ENCODE results near the gene AP2M1.

AP2M1 gene

GRCh38 chr3:184177767-184178306 lies 3.2 kb downstream of the AP2M1 start:
- no peak for DNase-seq (ENCODE audit: low read depth in 2 of 2, low spot score in 1 of 2)

- DNase-seq (ENCODE audit: low read depth in 2 of 2, low spot score in 1 of 2): no peak
Measured at GRCh38 chr3:184178521-184179138, 4.0 kb downstream of the AP2M1 start.

- no peak for DNase-seq (ENCODE audit: low read depth in 2 of 2, low spot score in 1 of 2)
Measured at GRCh38 chr3:184180165-184180564, 5.5 kb downstream of the AP2M1 start.

GRCh38 chr3:184181596-184181995 lies 6.9 kb downstream of the AP2M1 start:
- no peak for DNase-seq (ENCODE audit: low read depth in 2 of 2, low spot score in 1 of 2)

DNA sequence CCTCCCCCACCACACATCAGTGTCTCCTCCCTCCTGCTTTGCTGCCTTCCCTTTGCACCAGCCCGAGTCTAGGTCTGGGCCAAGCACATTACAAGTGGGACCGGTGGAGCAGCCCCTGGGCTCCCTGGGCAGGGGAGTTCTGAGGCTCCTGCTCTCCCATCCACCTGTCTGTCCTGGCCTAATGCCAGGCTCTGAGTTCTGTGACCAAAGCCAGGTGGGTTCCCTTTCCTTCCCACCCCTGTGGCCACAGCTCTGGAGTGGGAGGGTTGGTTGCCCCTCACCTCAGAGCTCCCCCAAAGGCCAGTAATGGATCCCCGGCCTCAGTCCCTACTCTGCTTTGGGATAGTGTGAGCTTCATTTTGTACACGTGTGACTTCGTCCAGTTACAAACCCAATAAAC lies 9.0 kb downstream of the AP2M1 start:
- no peak for DNase-seq (ENCODE audit: low read depth in 2 of 2, low spot score in 1 of 2)

DNA sequence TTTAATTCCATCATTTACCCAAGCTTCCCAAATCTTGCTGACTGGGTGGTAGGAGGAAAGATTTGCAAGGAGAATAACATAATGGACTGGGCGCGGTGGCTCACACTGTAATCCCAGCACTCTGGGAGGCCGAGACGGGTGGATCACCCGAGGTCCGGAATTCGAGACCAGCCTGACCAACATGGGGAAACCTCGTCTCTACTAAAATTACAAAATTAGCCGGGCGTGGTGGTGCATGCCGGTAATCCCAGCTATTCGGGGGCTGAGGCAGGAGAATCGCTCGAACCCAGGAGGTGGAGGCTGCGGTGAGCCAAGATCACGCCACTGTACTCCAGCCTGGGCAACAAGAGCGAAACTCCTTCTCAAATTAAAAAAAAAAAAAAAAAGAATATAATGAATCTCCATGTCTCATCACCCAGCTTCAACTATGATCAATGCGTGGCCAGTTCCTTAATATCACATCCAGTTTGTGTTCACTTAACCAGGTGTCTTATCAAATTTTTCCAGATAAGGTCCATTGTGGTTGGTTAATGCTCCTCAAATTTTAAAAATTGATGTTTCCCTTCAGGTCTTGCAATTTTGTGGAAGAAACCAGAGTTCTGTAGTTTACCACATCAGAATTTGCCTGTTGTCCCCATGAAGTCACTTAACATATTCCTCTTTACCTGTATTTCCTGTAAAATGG lies 10.0 kb downstream of the AP2M1 start:
- DNase-seq (ENCODE audit: low read depth in 2 of 2, low spot score in 1 of 2): no peak

- DNase-seq (ENCODE audit: low read depth in 2 of 2, low spot score in 1 of 2): peak; percentile 98 to 99
Measured at GRCh38 chr3:184185461-184186183, 11.0 kb downstream of the AP2M1 start.

- DNase-seq (ENCODE audit: low read depth in 2 of 2, low spot score in 1 of 2): no peak
Measured at GRCh38 chr3:184186184-184186901, 11.7 kb downstream of the AP2M1 start, which contains the start of gene ABCF3. TSS of gene ABCF3 (plus strand) at chr3:184186199. CDS start at chr3:184186208, 9 bp downstream.

DNA sequence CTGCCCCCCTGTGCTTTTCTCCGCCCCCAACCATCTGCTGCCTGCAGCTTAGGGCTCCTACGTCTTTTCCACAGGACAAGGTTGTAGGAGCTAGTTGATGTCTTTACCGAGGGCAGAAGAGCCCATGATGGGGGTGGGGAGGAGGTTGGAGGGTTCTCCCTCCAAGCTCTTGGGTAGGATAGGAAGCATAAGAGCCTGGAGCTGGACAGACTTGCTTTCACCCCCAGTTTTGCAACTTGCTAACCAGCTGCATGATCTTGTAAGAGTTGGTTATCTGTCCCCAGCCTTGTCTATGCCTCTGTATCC lies 12.2 kb downstream of the AP2M1 start:
- no peak for DNase-seq (ENCODE audit: low read depth in 2 of 2, low spot score in 1 of 2)

- no peak for DNase-seq (ENCODE audit: low read depth in 2 of 2, low spot score in 1 of 2)
Measured at GRCh38 chr3:184188080-184188479, 13.4 kb downstream of the AP2M1 start.

GRCh38 chr3:184189421-184189820 lies 14.8 kb downstream of the AP2M1 start:
- DNase-seq (ENCODE audit: low read depth in 2 of 2, low spot score in 1 of 2): no peak

DNA sequence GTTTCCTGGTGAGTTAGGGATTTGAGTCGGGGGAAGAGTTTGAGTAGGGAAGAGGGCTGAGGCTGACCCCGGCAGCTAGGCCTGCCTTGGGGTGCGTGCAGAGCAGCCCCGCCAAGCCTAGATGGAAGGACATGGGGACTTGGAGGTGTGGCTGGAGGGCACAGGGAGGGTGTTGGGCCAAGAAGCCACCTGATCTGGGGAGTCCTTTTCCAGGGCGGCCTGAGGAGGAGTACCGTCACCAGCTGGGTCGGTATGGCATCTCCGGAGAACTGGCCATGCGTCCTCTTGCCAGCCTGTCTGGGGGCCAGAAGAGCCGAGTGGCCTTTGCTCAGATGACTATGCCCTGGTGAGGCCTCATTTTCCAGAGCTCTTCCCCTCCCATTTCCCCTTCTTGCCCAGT lies 18.2 kb downstream of the AP2M1 start:
- no peak for DNase-seq (ENCODE audit: low read depth in 2 of 2, low spot score in 1 of 2)

DNA sequence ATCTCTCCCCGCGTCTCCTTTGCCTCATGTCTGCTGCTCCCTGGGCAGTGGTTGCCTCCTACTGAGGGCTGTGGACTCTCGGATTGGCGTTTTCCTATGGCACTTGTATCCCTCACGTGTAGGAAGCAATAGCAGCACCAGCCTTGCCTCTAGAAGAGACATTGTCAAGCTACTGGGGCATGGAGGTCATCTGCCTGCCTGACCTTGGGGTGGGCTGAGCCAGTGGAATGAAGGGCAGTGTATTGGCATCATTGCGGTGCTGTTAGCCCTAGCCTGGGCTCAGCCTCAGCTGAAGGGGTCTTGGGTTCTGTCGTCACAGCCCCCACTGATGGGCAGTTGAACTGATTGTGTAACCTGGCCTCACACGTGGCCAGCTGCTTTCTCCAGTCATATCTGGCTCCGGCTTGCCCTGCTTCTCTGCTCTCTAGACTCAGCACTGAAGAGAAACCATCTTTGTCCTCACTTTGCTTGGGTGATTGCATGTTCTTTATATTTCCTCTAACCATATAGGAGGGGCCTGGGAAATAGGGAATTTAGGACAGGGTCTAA lies 19.4 kb downstream of the AP2M1 start:
- DNase-seq (ENCODE audit: low read depth in 2 of 2, low spot score in 1 of 2): no peak

- no peak for DNase-seq (ENCODE audit: low read depth in 2 of 2, low spot score in 1 of 2)
Measured at GRCh38 chr3:184196536-184196935, 21.9 kb downstream of the AP2M1 start.

- no peak for DNase-seq (ENCODE audit: low read depth in 2 of 2, low spot score in 1 of 2)
Measured at GRCh38 chr3:184198509-184198908, 23.9 kb downstream of the AP2M1 start.

GRCh38 chr3:184200825-184201224 lies 26.2 kb downstream of the AP2M1 start:
- DNase-seq (ENCODE audit: low read depth in 2 of 2, low spot score in 1 of 2): no peak

DNA sequence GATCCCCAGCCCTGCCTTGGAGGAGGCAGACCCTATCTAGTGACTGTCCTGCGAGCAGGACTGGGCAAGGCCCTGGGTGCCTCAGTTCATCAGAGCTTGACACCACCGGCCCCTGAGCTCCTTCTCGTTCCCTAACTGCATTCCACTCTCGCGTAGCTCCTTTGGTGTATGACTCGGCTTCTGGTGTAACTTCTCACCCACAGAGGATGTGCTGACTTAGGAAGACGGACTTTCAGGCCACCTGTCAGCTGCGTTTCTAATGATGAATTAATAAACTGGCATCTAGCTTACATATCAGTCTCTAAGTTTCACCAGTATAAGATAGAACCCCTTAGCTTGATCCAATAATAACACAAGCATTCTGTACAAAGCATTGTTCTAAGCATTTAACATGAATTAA lies 28.9 kb downstream of the AP2M1 start:
- DNase-seq (ENCODE audit: low read depth in 2 of 2, low spot score in 1 of 2): no peak

- DNase-seq (ENCODE audit: low read depth in 2 of 2, low spot score in 1 of 2): no peak
Measured at GRCh38 chr3:184209146-184209923, 34.7 kb downstream of the AP2M1 start.

DNA sequence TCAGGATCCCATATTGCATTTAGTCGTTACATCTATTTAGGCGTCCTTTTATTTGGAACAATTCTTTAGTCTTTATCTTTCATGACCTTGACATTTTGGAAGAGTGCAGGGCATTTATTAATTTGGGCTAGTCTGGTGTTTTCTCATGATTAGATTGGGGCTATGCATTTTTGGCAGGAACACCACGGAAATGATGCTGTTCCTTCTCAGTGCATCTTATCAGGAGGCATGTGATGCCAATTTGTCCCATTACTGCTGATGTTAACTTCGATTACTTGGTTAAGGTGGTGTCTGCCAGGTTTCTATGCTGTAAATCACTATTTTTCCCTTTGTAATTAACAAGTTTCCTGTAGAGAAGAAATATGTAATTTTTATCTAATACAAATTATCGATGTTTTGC lies 36.6 kb downstream of the AP2M1 start:
- DNase-seq (ENCODE audit: low read depth in 2 of 2, low spot score in 1 of 2): no peak

GRCh38 chr3:184211718-184212117 lies 37.1 kb downstream of the AP2M1 start:
- DNase-seq (ENCODE audit: low read depth in 2 of 2, low spot score in 1 of 2): no peak
